GM06990 (cell line): ENCODE data around the gene CCSAP.

Experiments used
- DNase-seq: peaks from one replicate; pipeline ENCODE4 v3.0.0-alpha.2; 2011; ENCODE audit not compliant: insufficient read length; ENCODE audit errors: extremely low read depth
- H3K27me3 ChIP-seq: replicated peaks from 2 replicates; pipeline ENCODE4 v1.6.0; 2011; ENCODE audit warnings: low read length; ENCODE audit not compliant: control insufficient read depth, insufficient read depth
- H3K36me3 ChIP-seq: 2 replicates; pipeline ENCODE4 v1.5.1; 2011; ENCODE audit warnings: low read length; ENCODE audit not compliant: control insufficient read depth, insufficient read depth
- H3K4me3 ChIP-seq: replicated peaks from 2 replicates; pipeline ENCODE4 v1.5.1; 2011; ENCODE audit warnings: low read depth, mild to moderate bottlenecking, control low read depth, low read length
- TF ChIP-seq, protein P1 (sequence below): IDR thresholded peaks from 2 replicates; pipeline ENCODE4 v1.5.1; 2011; ENCODE audit warnings: low read length, control low read depth, mild to moderate bottlenecking, inconsistent platforms; ENCODE audit not compliant: insufficient read depth, poor library complexity, severe bottlenecking

CCSAP gene

DNA sequence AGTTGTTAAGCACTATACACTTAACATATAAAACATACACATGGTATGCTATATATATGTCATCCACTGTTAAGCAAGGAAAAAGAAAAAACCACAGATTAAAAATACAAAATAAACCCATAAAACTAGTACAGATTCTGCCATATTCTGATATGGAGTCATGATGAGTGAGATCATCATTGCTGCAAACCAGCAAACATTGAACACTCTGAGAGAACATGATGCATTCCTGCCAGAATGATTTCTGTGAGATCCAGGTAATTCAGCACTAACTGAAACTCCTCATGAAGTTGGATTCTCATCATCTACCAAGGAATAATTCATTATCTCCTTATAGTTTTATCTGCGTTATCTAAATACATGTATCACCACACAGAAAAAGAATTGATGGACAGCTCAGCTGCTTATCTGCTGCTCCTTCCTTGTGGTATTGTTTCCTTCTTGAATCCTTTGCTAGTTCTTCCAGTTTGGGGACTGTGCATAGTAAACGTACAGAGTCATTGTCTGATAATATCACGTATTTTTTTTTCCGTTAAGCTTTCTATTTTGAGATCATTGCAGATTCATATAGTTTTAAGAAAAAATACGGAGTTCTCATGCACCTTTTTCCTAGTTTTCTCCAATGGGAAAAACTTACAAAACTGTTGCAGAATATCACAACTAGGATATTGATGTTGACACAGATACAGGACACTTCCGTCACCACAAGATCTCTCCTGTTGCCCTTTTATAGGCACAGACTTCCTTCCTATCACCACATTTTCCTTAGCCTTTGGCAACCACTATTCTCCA, 62.6 kb downstream of the CCSAP start:
- no peak for DNase-seq
- Histone ChIP-seq H3K36me3 (no peaks in the 10 kb centered on the region), H3K27me3 (no peaks in the 10 kb centered on the region), H3K4me3 (no peak overlapping the region)
- TF ChIP-seq, protein P1, sequence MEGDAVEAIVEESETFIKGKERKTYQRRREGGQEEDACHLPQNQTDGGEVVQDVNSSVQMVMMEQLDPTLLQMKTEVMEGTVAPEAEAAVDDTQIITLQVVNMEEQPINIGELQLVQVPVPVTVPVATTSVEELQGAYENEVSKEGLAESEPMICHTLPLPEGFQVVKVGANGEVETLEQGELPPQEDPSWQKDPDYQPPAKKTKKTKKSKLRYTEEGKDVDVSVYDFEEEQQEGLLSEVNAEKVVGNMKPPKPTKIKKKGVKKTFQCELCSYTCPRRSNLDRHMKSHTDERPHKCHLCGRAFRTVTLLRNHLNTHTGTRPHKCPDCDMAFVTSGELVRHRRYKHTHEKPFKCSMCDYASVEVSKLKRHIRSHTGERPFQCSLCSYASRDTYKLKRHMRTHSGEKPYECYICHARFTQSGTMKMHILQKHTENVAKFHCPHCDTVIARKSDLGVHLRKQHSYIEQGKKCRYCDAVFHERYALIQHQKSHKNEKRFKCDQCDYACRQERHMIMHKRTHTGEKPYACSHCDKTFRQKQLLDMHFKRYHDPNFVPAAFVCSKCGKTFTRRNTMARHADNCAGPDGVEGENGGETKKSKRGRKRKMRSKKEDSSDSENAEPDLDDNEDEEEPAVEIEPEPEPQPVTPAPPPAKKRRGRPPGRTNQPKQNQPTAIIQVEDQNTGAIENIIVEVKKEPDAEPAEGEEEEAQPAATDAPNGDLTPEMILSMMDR, result no peak

DNA sequence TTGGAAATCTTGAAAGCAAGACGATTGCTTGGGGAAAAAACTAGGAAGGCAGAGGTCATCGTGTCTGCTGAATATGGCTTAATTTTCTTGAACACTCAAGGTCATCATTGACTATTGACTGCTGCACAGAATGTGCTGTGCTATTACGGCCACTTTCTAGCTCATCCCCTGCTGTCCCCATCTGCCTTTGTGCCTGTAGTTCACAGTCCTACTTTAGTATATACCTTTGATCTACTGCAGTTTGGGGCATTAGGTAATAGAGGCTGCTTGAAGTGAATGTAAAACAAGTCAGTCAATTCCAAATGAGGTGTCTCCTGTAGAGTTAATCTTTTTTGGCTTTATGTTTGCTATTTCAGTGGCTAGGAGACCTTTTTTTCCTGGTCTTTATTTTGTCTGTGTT, 63.6 kb downstream of the CCSAP start:
- Histone ChIP-seq H3K27me3 (no peaks in the 10 kb centered on the region), H3K4me3 (no peak overlapping the region), H3K36me3 (no peaks in the 10 kb centered on the region)
- TF ChIP-seq, protein P1, result no peak
- no peak for DNase-seq

DNA sequence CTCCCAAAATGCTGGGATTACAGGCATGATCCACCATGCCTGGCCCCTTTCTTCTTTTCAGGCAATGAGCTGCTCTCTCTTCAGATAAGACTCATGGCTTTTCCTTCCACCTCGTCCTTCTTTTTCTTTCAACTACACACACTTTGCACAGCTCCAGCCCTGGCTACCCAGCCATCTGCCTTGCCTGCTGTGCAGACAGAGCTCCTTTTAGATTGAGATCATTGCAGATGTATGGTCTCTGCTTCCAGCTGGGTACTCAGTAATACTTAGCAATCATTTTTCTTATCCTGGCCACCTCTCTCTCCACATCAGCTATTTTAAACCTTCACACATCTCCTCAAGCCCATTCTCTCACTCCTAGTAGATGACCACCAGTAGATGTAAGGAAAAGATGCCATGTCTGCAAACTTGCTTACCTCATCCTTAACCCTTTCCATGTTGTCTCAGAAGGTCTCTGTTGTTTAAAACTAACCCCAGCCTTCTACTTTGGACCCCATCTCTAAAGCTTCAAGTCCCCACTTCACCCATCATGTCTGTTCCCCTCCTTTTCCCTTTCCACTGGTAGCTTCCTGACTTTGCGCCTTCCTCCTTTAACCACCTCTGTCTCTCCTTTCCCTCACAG, 64.6 kb downstream of the CCSAP start:
- Histone ChIP-seq H3K4me3 (no peak overlapping the region), H3K36me3 (no peaks in the 10 kb centered on the region), H3K27me3 (no peaks in the 10 kb centered on the region)
- TF ChIP-seq, protein P1, result no peak
- DNase-seq, result no peak

DNA sequence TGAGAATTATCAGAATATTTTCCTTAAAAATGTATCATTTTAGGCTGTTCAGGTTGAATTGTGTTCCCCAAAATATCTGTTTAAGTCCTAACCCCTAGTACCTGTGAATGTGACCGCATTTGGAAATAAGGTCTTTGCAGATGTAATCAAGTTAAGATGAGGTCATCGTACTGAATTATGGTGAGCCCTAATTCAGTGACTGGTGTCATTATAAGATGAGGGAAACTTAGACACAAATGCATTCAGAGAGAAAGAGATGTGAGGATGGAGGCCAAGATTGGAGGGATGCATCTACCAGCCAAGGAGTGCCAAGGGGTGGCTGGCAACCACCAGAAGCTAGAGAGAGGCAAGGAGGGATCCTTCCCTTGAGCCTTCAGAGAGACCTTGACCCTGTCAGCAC, 67.8 kb downstream of the CCSAP start:
- Histone ChIP-seq H3K4me3 (no peak overlapping the region), H3K27me3 (no peaks in the 10 kb centered on the region), H3K36me3 (no peaks in the 10 kb centered on the region)
- no peak for DNase-seq
- TF ChIP-seq, protein P1, result no peak

DNA sequence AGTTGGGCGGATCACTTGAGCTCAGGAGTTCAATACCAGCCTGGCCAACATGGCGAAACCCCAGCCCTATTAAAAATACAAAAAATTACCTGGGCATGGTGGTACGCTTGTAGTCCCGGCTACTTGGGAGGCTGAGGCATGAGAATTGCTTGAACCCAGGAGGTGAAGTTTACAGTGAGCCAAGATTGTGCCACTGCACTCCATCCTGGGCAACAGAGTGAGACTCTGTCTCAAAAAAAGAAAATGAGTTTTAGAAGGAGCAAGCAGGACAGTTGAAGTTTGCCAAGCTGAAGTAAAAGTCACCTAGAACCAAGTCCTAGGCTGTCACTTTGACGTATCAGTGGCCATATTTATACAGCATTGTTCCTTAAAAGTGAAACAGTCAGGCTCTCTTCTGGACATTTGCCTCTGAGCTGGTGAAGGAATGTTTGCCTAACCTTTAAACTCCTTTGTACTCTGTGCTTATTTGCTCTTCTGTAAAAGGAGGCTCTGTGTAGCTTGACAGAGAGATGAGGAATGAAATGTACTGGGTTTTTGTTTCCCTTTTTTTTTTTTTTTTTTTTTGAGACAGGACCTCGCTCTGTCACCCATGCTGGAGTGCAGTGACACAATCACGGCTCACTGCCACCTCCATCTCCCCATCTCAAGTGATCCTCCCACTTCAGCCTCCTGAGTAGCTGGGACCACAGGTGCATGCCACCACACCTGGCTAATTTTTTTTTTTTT, 69.2 kb downstream of the CCSAP start:
- no peak overlapping the region for H3K4me3 ChIP-seq
- H3K36me3 ChIP-seq, result no peaks in the 10 kb centered on the region

More for the DNA sequence above, 69.2 kb downstream of the CCSAP start:
- TF ChIP-seq, protein P1, result no peak
- DNase-seq, result no peak
- H3K27me3 ChIP-seq, result no peaks in the 10 kb centered on the region
